ENCODE data around the gene TMED4.
A peak's percentile ranks its signal among the peaks of the same experiment; 100 is the strongest.

DNA sequence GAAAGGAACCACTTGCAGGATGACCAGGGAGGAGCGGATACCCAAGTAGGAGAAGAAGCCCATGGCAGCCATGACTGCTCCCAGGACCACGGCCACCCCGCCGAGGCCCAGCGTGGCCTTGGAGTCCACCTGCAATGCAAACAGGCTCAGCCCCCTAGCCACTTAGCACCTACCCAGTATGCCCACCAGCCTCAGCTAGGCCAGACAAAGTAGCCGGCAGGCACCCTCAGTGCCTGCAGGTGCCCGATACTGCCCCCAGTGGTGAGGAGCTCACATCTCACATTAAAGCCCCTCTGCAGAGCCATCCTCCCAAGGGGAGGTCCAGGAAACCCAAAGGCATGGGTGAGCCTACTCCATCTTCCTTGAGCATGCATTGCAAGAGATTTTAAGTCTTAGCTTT lies 47.5 kb downstream of the TMED4 start:
- no peak for TF ChIP-seq POLR2A (IDR thresholded peaks at IDR 0.05; ENCODE audit: insufficient read depth in 1 of 2, low read depth in 2 of 2, low read length in 2 of 2)
- TF ChIP-seq, protein P1, sequence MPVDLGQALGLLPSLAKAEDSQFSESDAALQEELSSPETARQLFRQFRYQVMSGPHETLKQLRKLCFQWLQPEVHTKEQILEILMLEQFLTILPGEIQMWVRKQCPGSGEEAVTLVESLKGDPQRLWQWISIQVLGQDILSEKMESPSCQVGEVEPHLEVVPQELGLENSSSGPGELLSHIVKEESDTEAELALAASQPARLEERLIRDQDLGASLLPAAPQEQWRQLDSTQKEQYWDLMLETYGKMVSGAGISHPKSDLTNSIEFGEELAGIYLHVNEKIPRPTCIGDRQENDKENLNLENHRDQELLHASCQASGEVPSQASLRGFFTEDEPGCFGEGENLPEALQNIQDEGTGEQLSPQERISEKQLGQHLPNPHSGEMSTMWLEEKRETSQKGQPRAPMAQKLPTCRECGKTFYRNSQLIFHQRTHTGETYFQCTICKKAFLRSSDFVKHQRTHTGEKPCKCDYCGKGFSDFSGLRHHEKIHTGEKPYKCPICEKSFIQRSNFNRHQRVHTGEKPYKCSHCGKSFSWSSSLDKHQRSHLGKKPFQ (CRISPR knock-in tag; IDR thresholded peaks at IDR 0.05; ENCODE audit: insufficient replicate concordance): no peak
- TF ChIP-seq POLR2AphosphoS2 (IDR thresholded peaks at IDR 0.05; ENCODE audit: low read depth, low read length): no peak
- no peak for TF ChIP-seq POLR2AphosphoS5 (IDR thresholded peaks at IDR 0.05; ENCODE audit: low read depth, low read length)
- no peak for TF ChIP-seq NFE2L1 (CRISPR knock-in tag; IDR thresholded peaks at IDR 0.05; ENCODE audit: borderline replicate concordance)
- no peak for TF ChIP-seq TRIM24 (CRISPR knock-in tag; IDR thresholded peaks at IDR 0.05)
- TF ChIP-seq, protein P2, sequence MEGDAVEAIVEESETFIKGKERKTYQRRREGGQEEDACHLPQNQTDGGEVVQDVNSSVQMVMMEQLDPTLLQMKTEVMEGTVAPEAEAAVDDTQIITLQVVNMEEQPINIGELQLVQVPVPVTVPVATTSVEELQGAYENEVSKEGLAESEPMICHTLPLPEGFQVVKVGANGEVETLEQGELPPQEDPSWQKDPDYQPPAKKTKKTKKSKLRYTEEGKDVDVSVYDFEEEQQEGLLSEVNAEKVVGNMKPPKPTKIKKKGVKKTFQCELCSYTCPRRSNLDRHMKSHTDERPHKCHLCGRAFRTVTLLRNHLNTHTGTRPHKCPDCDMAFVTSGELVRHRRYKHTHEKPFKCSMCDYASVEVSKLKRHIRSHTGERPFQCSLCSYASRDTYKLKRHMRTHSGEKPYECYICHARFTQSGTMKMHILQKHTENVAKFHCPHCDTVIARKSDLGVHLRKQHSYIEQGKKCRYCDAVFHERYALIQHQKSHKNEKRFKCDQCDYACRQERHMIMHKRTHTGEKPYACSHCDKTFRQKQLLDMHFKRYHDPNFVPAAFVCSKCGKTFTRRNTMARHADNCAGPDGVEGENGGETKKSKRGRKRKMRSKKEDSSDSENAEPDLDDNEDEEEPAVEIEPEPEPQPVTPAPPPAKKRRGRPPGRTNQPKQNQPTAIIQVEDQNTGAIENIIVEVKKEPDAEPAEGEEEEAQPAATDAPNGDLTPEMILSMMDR (CRISPR knock-in tag; IDR thresholded peaks at IDR 0.05): peak; percentile 69
- TF ChIP-seq CHD2 (IDR thresholded peaks at IDR 0.05; ENCODE audit: low read depth, low read length): no peak
